HG02943 (cell line): ENCODE results near the gene HOXC6.

Source experiments
- ATAC-seq: cut with Tn5 transposase; IDR thresholded peaks from one replicate; pipeline ENCODE4 v1.9.1; 2021; ENCODE audit warnings: mild to moderate bottlenecking, low read depth, moderate library complexity; ENCODE audit not compliant: unreplicated experiment

HOXC6 gene

DNA sequence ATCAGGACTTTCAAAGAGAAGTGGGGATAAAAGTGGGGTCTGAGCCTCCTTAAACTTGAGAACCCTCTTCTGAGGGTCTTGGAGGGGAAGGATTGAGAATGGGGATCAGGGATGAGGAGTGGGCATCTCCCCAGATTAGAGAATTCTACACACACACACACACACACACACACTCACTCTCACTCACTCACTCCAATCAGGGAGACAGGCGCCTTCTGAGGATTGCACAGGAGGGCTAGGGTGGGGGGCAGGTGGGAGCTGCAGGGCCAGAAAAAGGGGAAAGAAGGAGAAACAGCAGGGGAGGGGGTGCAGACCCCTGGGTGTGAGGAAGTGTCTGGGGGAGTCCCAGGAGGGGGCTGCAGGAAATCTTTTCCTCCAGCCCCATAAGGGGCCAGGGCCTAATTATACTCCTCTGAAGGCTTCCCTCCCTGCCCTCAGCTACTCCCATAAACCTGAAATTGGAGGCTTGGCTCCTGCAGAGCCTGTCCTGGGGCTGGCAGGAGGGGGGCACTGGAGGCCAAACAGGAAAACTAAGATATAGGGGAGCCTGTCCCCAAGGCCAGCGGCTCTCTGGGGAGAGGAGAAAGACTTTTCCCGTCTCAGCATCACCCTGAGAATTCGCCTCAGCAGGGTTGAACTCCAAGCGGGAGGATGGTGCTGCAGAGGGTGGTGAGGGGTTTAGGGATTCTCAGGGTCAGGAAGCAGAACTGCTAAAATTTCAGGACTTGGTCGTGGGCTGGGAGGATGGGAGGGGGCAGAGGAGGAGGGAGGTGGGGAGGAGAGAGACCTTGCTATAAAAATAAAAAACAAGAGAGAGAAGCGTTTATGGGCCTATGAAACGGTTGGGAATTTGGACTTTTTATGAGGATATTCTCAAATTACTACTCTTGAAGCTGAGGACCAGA, 26.7 kb upstream of the HOXC6 start:
- no peak for ATAC-seq

DNA sequence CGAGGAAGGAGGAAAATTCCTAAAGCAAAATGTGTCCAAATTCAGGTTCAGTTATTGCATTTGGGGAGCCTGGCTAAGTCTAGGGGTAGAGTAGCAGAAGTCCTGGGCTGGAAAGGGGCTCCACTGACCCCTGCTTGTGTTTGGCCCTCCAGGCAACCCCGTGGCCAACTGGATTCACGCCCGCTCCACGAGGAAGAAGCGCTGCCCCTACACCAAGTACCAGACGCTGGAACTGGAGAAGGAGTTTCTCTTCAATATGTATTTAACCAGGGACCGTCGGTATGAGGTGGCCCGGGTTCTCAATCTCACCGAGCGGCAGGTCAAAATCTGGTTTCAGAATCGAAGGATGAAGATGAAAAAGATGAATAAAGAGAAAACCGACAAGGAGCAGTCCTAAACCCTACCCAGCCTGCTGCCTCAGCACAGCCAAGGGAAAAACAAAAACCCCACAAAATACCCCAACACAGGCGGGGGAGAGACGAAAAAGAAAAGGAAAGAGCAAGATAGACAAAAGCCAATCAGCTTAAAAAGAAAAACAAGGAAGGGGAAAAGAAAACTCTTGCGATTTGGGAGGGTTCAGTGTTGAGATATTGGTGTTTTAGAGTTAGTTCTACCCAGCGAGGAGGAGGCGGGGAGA, 25.8 kb upstream of the HOXC6 start:
- ATAC-seq: no peak

DNA sequence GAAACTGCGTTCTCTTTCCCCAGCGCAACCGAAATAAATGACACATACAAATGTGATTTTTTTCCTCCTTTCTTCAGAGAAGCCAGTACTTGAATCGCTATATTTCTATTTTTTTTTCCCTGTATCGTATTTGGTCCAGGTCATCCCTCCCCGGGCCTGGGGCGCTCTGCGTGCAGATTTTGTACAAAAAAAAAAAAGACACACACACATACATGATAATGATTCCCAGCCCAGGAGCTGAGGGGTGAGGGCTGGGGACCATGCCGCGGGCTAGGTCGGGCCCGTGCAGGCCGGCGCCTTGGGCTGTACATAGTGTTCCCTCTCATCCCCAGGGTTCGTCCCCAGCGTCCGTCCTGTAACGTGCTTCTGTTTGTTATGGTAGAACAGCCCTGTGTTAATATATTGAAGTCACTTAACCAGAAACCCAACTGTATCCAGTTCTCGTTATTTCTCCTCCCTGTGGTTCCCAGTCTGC, 25.3 kb upstream of the HOXC6 start:
- ATAC-seq: no peak

DNA sequence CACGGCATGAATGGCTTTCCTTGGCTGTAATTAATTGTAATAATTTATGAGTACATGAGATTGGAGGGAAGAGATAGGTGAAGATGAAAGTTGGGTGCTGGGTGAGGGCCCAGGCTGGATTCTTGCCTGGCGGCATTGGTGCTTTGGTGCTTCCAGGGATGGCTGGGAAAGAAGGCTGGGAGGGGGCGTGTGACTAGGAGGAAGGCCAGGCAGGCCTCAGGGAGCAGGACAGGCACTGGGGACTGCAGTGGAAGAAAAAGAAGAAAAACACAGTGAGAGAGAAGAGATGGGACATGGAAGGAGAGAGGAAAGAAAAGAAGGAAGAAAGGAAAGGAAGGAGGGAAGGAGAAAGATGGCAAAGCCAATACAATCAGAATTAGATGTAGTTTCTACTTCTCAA, 24.6 kb upstream of the HOXC6 start:
- ATAC-seq: no peak

DNA sequence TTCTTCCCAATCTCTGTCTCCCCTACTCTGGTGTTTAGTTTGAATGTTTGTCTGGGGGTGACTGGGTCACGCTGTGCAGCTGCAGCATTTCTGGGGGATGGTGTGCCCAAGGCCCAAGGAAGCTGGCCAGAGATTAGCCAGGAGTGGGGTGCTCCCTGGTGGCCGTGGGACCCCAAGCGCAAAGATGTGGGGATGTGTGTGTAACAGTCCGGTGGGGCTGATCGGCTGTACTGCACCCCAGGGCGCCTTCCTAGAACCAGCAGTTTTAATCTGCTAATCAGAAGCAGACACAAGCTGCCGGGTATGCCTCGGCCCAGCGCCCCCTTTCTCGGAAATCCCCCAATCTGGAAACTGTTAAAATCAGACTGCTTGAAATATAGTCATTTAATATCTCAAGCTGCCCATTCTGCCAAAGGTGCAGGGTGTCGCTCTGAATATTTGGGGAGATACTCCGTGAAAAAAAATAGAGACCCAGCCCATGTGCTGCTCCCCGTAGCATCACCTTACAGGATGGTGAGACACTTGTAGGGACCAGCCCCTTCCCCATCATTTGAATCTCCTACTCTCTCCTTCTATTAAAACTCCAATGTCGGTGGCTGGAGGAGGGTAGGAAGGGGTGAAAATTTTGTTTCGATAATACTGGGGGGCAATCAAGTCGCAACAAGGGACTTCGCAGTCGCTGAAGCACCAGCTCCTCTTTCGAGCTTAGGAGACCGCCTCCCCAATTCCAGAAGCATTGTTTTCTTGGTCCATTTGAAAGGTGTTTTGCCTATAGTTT, 24.0 kb upstream of the HOXC6 start:
- ATAC-seq: no peak

DNA sequence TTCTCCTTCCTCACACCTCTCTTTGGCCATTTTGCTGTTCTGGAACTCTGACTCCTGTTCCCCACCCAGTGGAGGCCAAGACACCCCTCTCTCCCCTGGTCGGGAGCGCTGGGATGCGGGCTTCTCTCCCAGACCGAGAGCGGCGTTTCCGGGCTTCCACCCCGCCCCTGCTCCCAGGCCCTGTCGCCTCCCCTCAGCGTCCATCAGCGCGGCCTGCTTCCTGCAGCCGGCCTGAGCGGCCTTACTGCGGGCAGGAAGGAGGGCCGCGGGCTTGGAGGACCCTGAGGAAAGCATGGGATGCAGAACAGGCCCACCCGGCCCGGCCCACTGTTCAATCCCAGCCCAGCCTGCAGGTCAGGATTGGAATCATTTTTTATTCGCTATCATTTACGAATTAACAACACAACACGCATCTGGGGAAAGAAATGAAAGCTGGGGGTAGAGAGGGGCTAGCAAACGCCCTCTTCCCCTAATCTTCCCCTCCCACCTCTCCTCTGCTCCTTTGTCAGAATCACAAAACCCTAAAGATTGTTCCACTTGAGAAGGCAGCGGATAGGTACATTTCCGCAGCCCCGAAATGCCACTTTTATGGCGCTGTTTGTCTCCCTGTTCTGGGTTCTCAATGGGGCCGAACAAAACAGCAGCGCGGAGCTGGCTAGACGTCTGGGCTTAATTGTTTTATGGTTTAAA, 23.3 kb upstream of the HOXC6 start:
- ATAC-seq: no peak

DNA sequence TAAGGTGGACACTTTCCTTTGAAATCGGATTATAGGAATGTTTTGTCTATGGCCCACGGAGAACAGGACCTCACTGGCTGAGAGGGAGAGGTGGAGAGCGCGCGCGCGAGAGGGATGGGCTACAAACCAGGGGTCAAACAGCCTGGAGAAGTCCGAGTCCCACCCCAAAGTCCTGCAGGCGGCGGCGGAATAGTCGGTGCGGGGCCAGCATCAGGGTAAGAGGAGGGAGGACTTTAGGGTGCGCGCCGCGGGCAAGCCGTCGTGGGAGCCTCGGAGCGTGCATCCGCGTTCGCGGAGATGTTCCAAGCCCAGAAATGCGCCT, 22.7 kb upstream of the HOXC6 start:
- no peak for ATAC-seq

DNA sequence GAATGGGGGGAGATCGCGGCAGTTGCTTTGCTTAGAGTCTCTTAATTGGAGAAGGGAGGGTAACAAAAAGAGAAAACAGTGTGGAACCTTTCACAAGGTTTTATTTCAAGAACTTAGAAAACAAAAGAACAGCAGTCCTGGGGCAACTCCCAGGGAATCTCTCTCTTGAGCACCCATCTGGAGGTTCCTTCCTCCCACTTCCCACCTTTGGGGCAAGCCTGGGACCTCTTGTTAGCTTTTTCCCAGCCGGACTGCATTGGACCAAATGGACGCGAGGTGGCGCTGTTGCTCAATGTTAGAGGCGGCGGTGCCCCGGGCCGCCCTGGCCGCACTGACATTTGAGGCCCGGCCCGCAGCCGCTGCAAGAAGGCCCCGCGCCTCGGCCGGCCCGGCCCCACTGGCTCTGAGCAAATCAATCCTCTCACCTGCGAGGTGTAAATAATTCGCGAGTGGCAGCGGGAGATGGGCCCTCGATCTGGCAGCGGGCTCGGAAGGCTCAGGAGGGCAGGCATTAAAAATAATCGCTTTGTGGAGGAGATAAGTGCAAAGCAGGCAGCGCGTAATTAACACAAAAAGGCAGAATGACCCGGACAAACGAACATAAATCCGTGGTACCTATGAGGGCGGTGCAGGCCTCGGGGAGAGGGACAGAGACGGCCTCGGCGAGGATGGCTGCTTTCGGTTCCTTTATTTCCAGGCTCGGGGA, 22.2 kb upstream of the HOXC6 start:
- ATAC-seq: no peak

DNA sequence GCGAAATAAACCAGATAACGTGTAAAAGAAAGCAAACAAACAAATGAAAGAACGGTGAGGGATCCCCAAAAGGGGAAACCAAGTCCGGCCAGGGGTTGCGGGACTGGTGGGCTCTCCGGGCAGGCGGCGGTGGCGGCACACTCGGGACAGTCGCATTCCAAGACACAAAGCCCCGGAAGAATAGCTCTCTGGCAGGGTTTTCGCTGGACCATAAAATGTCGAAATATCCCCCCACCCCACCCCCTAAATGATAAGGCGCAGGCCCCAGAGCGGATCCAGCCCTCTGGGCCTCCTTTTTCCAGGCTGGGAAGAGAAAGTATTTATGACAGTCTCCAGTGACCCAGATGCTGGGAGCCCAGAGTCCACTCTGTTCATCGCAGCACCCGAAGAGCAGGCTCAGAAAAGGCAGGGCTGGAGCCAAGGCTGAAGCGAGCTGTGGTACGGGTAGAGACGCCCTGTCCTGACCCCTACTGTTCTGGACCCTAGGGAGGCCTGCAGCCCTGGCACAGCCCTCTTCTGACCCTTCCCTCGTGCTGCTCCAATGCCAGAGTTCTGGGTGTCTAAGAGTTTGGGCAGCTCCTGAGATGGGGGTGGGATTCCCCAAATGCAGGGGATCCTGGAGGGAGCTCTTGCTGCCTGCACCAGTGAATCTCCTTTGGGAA, 21.6 kb upstream of the HOXC6 start:
- no peak for ATAC-seq

DNA sequence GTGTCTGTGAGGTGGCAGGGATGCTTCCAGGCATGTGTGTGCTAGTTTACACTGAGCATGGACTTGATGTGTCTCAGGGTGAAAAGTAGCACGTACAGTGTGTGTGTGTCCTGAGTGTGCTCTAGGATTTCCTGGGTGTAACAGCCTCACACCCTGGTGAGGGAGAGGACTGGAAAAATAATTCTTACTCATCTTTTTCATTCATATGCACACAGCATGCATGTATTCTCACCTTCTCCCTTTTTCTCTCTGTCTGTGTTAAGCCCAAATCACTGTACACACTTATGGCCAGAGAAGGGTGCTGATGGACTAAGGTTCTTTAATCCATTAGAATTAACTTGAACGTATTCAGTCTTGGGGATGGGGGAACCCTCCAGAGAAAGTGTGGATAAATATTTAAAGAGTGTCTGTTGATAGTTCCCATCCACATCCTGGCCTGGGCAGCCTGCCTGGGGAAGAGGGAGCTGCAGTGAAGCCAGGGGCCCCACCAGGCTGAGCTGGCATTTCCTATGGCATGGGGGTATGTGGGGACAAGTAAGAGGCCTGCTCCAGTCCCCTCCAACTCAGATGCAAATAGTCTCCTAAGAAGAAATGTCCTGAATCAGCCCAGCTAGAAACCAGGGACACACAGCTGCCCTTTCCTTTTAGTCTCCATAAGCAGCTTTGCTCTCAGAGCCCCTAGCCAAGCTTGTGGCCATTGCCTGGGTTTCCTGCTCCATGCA, 20.5 kb upstream of the HOXC6 start:
- ATAC-seq: no peak

DNA sequence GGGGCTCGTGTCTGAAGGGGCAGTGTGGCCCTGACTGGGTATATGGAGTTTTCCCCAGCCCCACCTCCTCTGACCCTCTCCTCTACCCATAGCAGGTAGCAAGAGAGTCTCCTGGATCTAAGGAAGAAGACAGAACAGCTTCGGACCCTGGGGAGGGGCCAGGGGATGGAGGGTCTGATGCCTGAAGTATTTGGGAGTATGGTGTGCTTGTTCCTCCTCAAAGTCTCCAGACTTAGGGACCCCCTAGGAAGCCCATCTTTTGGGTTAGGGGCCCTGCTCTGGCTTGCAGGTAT, 20.0 kb upstream of the HOXC6 start:
- no peak for ATAC-seq

DNA sequence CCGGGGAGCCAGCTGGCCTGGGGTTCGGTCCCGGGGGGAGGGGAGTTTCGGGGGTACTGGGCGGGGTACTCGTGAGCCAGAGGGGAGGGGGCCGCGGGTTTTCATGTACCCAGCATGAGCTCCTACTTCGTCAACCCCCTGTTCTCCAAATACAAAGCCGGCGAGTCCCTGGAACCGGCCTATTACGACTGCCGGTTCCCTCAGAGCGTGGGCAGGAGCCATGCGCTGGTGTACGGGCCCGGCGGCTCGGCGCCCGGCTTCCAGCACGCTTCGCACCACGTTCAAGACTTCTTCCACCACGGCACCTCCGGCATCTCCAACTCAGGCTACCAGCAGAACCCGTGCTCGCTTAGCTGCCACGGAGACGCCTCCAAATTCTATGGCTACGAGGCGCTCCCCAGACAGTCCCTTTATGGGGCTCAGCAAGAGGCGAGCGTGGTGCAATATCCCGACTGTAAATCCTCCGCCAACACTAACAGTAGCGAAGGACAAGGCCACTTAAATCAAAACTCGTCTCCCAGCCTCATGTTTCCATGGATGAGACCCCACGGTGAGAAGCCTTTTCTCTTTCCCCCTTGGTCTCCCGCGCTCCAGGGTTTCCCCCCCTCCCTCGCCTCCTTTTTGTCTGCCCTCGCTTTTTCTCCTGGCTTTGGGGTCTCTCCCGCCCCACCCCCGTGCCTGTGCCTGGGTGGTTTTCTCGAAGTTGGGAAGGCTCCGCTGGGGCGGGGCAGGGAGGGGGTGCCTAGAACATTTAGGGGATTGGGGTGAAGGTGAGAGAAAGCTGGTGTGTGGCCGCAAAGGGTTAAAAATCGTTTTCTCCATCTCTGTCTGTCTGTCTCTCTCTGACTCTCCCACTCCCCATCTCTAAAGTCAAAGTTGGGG, 18.8 kb upstream of the HOXC6 start:
- no peak for ATAC-seq

DNA sequence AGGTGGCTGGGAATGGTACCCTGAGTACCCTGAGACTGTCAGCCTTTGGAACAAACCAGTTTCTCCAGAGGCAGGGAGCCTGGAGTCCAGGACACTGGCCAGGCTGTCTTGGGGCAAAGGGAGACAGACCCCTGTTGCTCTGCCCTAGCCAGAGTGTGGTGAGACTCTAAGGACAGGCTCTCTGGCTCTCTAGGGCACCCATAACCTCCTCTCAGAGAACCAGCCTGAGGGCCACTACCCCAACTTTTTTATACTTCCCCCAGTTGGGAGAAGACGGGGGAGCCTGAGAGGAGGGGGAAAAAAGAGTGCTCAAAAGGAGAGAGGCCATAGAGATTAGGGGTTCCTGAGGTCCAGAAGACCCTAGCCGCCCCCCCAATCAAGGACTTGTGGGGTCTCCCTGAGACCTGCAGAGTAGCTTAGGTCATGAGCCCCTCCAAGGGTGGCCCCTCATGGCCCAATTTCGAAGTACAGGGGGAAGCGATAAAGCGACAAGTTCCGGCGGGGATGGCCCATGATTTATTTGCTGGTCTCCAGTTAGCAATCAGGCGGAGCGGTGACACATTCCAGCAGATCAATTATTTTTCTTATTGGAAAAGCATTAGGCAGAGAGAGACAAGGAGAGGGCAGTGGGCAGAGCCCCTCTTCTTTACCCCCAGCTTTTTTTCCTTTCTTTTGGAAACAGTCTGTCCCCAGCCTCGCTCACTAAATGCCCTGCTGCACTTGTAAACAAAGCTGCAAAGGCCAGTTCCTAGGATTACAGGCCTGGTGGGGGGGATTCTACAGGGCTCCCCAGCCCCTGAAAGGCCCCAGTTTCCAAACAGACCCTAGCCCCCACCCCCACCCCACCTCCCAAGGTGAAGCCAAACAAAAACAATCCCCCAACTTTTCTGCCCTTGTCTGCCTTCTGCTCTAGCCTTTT, 17.9 kb upstream of the HOXC6 start:
- no peak for ATAC-seq

DNA sequence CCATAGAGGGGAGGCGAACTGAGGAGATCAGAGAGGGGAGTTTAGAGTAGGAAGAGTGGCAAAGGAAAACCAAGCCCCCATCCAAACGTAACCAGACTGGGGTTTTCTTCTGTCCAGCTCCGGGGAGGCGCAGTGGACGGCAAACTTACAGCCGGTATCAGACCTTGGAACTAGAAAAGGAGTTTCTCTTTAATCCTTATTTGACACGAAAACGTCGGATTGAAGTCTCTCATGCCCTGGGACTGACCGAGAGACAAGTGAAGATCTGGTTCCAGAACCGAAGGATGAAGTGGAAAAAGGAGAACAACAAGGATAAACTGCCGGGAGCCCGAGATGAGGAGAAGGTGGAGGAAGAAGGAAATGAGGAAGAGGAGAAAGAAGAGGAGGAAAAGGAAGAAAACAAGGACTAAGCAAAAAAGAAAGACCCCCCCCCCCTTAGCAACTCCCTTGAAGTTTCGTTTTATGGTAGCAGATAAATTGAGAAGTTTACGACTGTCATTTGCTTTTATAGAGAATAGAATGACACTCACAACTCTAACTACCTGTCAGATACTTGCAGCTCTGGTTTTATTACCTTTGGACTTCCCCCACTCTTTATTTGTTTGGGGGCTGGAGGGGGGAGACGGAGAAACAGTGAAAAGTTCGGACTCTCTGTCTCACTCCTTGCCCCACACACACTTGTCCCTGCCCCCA, 17.1 kb upstream of the HOXC6 start:
- ATAC-seq: no peak

DNA sequence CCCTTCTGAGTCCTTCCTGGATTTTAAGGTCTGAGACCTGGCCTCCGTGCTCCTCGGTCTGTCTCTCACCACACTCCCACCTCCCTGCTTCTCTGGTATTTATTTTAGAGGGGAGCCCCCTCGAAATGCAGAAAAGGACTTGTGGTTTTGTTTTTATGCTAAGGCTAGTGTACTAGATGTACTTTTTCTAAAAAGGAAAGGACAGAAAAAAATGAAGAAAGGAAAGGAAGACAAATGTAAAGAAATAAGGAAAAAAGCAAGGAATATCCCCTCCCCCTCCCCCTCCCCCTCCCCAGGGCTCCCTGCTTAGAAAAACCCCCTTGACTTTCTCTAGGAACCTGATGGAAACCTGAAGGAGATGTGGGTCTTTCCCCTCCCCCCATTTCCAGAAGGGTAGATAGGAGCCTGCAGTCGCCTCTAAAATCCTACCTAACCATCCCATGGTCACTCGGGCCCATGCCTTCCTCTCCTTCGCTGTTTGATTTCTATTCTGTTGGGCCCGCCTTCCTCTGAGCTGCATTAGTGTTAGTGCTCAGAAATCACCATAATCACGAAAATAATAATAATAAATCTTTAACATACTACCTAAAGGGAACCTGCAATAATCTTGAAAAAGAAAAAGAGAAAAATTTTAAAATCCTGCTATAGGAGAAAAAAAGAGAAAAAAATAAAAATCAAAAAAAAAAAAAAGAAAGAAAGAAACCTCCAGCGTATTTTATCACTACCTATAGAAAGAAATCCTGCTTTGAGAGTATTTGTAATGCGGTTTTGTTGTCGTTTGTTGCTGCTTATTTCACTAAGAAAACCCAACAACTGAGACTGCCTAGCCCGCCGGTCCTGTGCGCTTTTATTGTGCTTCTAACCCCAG, 16.3 kb upstream of the HOXC6 start:
- no peak for ATAC-seq
